ENCODE measurements around the gene SCYL1. TPM values are rescaled to one million over a fixed set of nuclear protein-coding genes. Genes with fewer than 3 reads are reported as not detected.

SCYL1 gene
- total RNA-seq, 1 experiment from 2014 or later, result 70.9 TPM

DNA sequence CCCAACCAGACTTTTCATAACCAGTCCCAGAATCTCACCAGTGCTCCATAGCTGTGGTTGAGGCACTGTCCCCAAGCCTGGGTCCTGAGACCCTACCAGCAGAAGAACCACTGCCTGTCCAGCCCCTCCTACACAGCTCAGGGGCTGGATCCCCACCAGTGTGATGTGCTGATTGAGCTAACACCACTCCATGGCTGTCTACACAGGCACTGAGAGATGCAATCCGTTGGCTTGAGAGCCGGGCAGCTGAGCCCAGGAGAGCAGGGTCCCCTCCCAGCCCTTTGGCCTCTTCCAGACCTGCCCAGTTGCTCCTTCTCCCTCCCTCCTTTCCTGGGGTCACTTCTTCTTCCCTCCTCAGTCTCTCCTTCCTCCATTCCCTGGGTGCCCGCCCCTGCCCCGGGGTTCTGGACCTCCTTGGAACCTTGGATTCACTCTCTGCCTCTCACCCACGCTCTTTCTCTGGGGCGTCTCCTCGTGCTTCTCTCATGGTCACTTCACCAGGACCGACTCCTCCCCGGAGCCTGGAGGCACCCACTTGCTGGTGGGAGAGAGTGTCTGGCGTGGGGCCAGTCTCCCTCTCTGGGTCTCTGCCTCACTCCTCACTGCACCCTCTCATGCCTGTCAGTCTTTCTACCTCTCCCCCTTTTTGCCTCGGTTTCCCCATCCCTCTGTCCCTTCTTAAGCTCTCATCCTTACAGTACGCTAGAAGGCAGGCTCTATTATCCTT, 706 bp upstream of the SCYL1 start:
- H3K4me1 Mint-ChIP-seq (ENCODE audit: insufficient read depth, unreplicated experiment), result peaks cover 10% of the 10 kb centered on the region
- peak overlapping the region; percentile 88 for H3K4me3 Mint-ChIP-seq (ENCODE audit: unreplicated experiment)
- no peak overlapping the region for H3K27ac Mint-ChIP-seq (ENCODE audit: low read depth, unreplicated experiment)
- TF ChIP-seq, protein P1, sequence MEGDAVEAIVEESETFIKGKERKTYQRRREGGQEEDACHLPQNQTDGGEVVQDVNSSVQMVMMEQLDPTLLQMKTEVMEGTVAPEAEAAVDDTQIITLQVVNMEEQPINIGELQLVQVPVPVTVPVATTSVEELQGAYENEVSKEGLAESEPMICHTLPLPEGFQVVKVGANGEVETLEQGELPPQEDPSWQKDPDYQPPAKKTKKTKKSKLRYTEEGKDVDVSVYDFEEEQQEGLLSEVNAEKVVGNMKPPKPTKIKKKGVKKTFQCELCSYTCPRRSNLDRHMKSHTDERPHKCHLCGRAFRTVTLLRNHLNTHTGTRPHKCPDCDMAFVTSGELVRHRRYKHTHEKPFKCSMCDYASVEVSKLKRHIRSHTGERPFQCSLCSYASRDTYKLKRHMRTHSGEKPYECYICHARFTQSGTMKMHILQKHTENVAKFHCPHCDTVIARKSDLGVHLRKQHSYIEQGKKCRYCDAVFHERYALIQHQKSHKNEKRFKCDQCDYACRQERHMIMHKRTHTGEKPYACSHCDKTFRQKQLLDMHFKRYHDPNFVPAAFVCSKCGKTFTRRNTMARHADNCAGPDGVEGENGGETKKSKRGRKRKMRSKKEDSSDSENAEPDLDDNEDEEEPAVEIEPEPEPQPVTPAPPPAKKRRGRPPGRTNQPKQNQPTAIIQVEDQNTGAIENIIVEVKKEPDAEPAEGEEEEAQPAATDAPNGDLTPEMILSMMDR (IDR thresholded peaks at IDR 0.05; ENCODE audit: unreplicated experiment), result no peak
- POLR2A ChIA-PET, result interaction anchor here (1.1 to 3.3 kb wide), 8 partner anchors 15 to 137 kb away, joined by 3 to 17 read pairs (median 8); partner anchors contain the start of genes FAM89B and MALAT1
- intact Hi-C loops (cut with micrococcal nuclease), result no loop called here
- H3K9me3 Mint-ChIP-seq (ENCODE audit: unreplicated experiment), result no peaks in the 10 kb centered on the region
- no TSS peak for BruUV-seq (replicated peaks)
- peaks cover 23% of the 10 kb centered on the region for H3K36me3 Mint-ChIP-seq (ENCODE audit: insufficient read depth, unreplicated experiment)
- no peaks in the 10 kb centered on the region for H3K27me3 Mint-ChIP-seq (ENCODE audit: insufficient read depth, unreplicated experiment)
- DNase-seq (ENCODE audit: unreplicated experiment), result no peak
- CTCF ChIA-PET, result interaction anchor here (0.6 to 2.5 kb wide), 3 partner anchors 17 to 153 kb away, joined by 3 to 8 read pairs (median 3); no protein-coding TSS in a partner anchor

DNA sequence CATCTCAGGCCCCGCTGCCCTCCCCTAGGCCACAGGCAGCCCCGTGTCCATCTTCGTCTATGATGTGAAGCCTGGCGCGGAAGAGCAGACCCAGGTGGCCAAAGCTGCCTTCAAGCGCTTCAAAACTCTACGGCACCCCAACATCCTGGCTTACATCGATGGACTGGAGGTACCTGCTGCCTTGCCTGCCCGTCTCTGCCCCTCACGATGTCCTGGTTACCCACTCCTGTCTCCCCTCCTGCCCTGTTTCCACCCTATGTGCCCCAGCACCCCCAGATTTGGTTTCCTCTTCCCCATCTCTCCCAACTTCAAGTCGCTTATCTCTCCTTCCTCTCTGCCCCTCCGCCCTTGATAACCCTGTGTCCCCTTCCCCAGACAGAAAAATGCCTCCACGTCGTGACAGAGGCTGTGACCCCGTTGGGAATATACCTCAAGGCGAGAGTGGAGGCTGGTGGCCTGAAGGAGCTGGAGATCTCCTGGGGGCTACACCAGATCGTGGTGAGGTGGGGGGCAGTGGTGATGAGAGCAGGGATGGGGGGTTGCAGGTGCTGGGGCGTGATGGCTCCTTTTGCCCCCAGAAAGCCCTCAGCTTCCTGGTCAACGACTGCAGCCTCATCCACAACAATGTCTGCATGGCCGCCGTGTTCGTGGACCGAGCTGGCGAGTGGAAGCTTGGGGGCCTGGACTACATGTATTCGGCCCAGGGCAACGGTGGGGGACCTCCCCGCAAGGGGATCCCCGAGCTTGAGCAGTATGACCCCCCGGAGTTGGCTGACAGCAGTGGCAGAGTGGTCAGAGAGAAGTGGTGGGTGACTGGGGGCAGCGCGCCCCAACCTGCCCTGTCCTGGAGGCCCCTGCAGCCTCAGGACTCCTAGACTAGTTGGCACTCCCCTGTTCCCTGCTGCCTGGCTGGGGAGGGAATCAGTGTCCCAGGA, 930 bp downstream of the SCYL1 start:
- POLR2A ChIA-PET, result interaction anchor here (0.7 to 3.3 kb wide), 16 partner anchors 9 to 186 kb away, joined by 3 to 17 read pairs (median 3); partner anchors contain the start of genes EHBP1L1, FAM89B, KAT5 and MALAT1
- Mint-ChIP-seq H3K4me3 (ENCODE audit: unreplicated experiment) (peak overlapping the region; percentile 88), H3K9me3 (ENCODE audit: unreplicated experiment) (no peaks in the 10 kb centered on the region), H3K4me1 (ENCODE audit: insufficient read depth, unreplicated experiment) (peaks cover 10% of the 10 kb centered on the region), H3K27ac (ENCODE audit: low read depth, unreplicated experiment) (peak overlapping the region; percentile 90), H3K27me3 (ENCODE audit: insufficient read depth, unreplicated experiment) (no peaks in the 10 kb centered on the region), H3K36me3 (ENCODE audit: insufficient read depth, unreplicated experiment) (peaks cover 29% of the 10 kb centered on the region)
- BruUV-seq (replicated peaks), result TSS peak; percentile 50
- TF ChIP-seq, protein P1 (IDR thresholded peaks at IDR 0.05; ENCODE audit: unreplicated experiment), result no peak
- CTCF ChIA-PET, result interaction anchor here (0.7 to 2.5 kb wide), 5 partner anchors 14 to 68 kb away, joined by 3 to 8 read pairs (median 4); no protein-coding TSS in a partner anchor
- DNase-seq (ENCODE audit: unreplicated experiment), result no peak
- intact Hi-C loops (cut with micrococcal nuclease), result no loop called here

DNA sequence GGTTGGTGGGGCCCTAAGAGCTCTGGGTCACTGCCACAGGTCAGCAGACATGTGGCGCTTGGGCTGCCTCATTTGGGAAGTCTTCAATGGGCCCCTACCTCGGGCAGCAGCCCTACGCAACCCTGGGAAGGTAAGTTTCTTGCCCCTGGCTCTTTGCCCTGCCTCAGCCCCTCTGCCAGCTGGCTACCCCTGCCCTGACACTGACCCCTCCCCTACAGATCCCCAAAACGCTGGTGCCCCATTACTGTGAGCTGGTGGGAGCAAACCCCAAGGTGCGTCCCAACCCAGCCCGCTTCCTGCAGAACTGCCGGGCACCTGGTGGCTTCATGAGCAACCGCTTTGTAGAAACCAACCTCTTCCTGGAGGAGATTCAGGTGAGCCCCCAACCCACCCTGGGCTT, 1.9 kb downstream of the SCYL1 start:
- ChIA-PET POLR2A (interaction anchor here (2.5 to 3.3 kb wide), 2 partner anchors 18 to 27 kb away, joined by 12 to 17 read pairs; partner anchors contain the start of gene MALAT1), CTCF (interaction anchor here (0.6 to 2.5 kb wide), 3 partner anchors 15 to 110 kb away, joined by 3 to 8 read pairs (median 6); no protein-coding TSS in a partner anchor)
- no peak for DNase-seq (ENCODE audit: unreplicated experiment)
- BruUV-seq (replicated peaks), result no TSS peak
- Mint-ChIP-seq H3K27me3 (ENCODE audit: insufficient read depth, unreplicated experiment) (no peaks in the 10 kb centered on the region), H3K9me3 (ENCODE audit: unreplicated experiment) (no peaks in the 10 kb centered on the region), H3K36me3 (ENCODE audit: insufficient read depth, unreplicated experiment) (peaks cover 37% of the 10 kb centered on the region), H3K4me1 (ENCODE audit: insufficient read depth, unreplicated experiment) (peaks cover 10% of the 10 kb centered on the region), H3K4me3 (ENCODE audit: unreplicated experiment) (peak overlapping the region; percentile 88), H3K27ac (ENCODE audit: low read depth, unreplicated experiment) (no peak overlapping the region)
- intact Hi-C loops (cut with micrococcal nuclease), result no loop called here
- TF ChIP-seq, protein P1 (IDR thresholded peaks at IDR 0.05; ENCODE audit: unreplicated experiment), result no peak

All from MCF 10A (cell line).